Neutrophil (primary cell): ENCODE results near the gene RRP12.

ENCODE experiments used
- H3K27ac ChIP-seq: fragments of 200-600 bp; sonication (generic); 2 replicates; pipeline ENCODE4 v1.5.1; 2016; ENCODE audit warnings: mild to moderate bottlenecking, moderate library complexity
- H3K27me3 ChIP-seq: fragments of 200-600 bp; sonication (generic); 2 replicates; pipeline ENCODE4 v1.6.0; 2016; ENCODE audit warnings: mild to moderate bottlenecking
- H3K36me3 ChIP-seq: fragments of 200-600 bp; sonication (generic); 2 replicates; pipeline ENCODE4 v1.5.1; 2017
- H3K4me1 ChIP-seq, 2 experiments: fragments of 200-600 bp in 1 of 2; sonication (generic) in 1 of 2; 1 replicate in 1 of 2; 2 replicates in 1 of 2; pipeline versions ENCODE4 v1.5.1 to v1.6.1; 2013 to 2016; ENCODE audit warnings: low read depth in 1 of 2, low read length in 1 of 2, mild to moderate bottlenecking in 1 of 2, moderate library complexity in 1 of 2; ENCODE audit not compliant: control insufficient read depth in 1 of 2, insufficient read depth in 1 of 2
- H3K4me3 ChIP-seq, 2 experiments: fragments of 200-600 bp in 1 of 2; sonication (generic) in 1 of 2; 1 replicate in 1 of 2; 2 replicates in 1 of 2; pipeline ENCODE4 v1.5.1; 2013 to 2016; ENCODE audit warnings: low read depth in 1 of 2, low read length in 1 of 2, mild to moderate bottlenecking in 1 of 2, moderate library complexity in 1 of 2
- H3K9me3 ChIP-seq: fragments of 200-600 bp; sonication (generic); 2 replicates; pipeline ENCODE4 v1.5.1; 2016
- TF ChIP-seq, protein P1 (sequence below): fragments of 200-600 bp; sonication (generic); IDR thresholded peaks from 2 replicates; pipeline ENCODE4 v1.5.1; 2016; ENCODE audit warnings: antibody characterized with exemption

Gene RRP12

DNA sequence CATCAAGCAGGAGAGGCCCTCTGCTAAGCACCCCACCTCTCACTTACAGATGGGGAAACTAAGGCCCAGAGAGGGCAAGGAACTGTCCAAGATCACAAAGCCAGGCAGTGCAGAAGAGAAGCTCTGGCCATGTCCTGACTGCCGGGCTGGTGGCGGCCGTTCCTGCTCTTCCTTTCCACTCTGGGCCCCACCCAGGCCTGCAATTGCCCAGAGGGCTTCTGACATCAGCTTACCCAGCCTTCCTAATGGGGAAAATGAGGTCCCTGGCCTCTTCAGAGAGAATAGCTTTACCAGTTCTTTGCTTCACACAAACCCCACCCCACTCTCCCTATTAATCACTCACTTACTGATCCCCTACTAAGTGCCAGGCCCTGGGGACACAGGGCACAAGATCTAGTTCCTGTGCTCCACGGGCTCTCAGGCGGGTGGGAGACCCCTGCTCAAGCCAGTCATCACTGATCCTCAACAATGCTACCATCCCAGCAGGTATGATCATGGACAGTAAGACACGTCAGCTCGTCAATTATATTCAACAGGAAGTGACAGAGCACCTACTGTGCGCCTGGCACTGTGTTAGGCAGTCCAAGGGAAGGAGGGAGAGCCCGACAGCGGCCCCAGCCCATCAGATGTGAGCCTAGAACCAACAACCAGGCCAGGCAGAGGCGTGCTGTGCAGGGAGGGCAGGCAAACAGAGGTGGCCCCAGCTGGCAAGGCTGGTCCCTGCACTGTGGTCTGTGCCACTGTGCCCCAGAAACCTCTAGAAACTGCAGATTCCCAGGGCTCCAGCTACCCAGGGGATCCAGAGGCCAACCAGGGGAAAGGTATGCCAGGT, 40.2 kb downstream of the RRP12 start:
- no peaks in the 10 kb centered on the region for H3K27me3 ChIP-seq
- TF ChIP-seq, protein P1, sequence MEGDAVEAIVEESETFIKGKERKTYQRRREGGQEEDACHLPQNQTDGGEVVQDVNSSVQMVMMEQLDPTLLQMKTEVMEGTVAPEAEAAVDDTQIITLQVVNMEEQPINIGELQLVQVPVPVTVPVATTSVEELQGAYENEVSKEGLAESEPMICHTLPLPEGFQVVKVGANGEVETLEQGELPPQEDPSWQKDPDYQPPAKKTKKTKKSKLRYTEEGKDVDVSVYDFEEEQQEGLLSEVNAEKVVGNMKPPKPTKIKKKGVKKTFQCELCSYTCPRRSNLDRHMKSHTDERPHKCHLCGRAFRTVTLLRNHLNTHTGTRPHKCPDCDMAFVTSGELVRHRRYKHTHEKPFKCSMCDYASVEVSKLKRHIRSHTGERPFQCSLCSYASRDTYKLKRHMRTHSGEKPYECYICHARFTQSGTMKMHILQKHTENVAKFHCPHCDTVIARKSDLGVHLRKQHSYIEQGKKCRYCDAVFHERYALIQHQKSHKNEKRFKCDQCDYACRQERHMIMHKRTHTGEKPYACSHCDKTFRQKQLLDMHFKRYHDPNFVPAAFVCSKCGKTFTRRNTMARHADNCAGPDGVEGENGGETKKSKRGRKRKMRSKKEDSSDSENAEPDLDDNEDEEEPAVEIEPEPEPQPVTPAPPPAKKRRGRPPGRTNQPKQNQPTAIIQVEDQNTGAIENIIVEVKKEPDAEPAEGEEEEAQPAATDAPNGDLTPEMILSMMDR: no peak
- peaks cover 97 to 100% of the 10 kb centered on the region in 2 experiments for H3K4me1 ChIP-seq
- H3K27ac ChIP-seq: peak overlapping the region; percentile 100
- H3K36me3 ChIP-seq: peaks cover 57% of the 10 kb centered on the region
- H3K9me3 ChIP-seq: no peaks in the 10 kb centered on the region
- H3K4me3 ChIP-seq: no peak overlapping the region

DNA sequence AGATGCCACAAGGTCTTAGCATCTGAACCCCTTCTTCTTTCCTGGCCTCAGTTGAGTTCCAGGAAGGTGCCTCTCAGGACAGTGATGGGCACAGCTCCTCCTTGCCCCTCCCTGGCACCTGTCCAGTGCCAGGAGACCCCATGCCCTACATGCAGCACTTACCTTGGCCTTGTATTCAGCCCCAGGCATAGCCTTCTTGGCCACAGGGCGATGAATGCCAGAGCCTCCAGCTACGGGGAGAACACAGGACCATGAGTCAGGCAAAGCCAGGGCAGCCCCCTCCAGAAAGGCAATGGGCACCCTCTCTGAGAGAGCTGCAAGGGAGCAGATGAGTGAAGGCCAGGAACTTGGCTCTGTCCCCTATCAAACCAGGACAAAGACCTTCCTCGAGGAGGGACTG, 42.4 kb downstream of the RRP12 start:
- Histone ChIP-seq H3K9me3 (no peaks in the 10 kb centered on the region), H3K4me1 (peaks cover 99 to 100% of the 10 kb centered on the region in 2 experiments), H3K4me3 (no peak overlapping the region), H3K27me3 (no peaks in the 10 kb centered on the region), H3K27ac (peak overlapping the region; percentile 100), H3K36me3 (peaks cover 49% of the 10 kb centered on the region)
- TF ChIP-seq, protein P1: no peak

DNA sequence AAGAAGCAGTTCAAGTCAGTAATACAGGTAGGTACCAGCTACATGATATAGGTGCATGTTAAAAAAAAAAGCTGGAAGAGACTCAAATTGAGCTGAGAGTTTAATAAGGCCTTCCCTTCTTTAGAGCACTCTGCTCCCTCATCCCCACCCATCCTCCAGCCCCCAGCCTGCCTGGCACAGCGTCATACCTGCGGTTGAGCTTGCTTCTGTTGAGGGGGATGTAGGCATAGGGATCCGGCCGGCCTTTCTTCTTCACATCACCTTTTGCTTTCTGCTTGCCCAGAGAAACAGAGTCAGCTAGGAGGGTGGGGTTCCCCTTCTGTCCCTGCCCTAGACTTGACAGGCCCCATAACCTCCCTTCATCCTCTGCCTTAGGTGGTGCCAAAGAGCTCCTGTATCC, 42.8 kb downstream of the RRP12 start:
- Histone ChIP-seq H3K9me3 (no peaks in the 10 kb centered on the region), H3K27ac (peak overlapping the region; percentile 100), H3K4me1 (peaks cover 99 to 100% of the 10 kb centered on the region in 2 experiments), H3K27me3 (no peaks in the 10 kb centered on the region), H3K36me3 (peaks cover 44% of the 10 kb centered on the region), H3K4me3 (no peak overlapping the region)
- TF ChIP-seq, protein P1: no peak

DNA sequence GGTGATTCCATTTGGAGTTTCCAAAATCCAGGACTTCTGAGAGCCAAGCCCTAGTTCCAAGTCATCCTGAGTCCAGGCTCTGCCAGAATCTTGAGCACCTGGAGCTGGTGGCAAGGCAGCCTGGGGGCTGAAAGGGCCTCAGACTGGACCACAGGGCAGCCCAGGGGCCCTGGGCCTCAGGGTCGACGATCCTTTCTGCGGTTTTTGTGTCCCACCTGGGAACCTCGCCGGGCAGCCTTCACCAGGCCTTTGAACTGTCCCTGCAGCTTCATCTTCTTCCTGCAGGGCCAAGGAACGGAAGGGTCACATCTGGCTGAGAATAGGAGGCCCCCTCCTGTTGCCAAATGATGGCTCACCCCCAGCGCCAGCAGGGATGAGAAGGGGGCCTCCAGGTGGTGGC, 44.2 kb downstream of the RRP12 start:
- no peaks in the 10 kb centered on the region for H3K9me3 ChIP-seq
- H3K27ac ChIP-seq: peak overlapping the region; percentile 100
- peaks cover 40% of the 10 kb centered on the region for H3K36me3 ChIP-seq
- no peaks in the 10 kb centered on the region for H3K27me3 ChIP-seq
- TF ChIP-seq, protein P1: no peak
- peak overlapping the region in 1 of 2 experiments; percentile 48 for H3K4me3 ChIP-seq
- peaks cover 99 to 100% of the 10 kb centered on the region in 2 experiments for H3K4me1 ChIP-seq

DNA sequence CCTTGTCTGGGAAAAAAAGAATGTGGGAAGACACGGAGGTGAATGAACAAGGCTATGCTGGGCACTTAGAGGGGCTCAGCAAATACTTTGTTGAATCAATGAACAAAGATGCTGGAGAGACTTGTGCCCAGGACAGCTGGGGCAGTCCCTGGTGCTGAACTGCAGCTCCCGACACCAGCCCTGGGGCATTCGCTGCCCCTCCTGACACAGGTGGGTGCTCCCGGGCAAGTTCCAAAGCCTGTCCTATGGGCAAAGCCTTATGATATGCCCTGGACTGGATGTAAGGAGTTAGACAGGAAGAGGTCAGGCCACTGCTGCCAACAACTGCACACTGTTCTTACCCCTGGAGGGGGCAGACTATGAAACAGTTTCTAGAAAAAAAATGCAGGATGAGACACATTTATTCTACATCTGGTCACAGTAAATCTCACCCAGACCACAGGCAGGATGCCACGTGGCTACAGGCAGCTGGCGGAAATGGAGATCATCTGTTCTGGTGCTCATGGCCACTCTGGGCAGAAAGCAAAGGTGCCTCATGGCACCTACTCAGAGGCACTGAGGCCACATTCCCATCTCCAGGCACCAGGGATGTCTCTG, 44.7 kb downstream of the RRP12 start:
- TF ChIP-seq, protein P1: no peak
- peaks cover 99 to 100% of the 10 kb centered on the region in 2 experiments for H3K4me1 ChIP-seq
- no peaks in the 10 kb centered on the region for H3K27me3 ChIP-seq
- H3K9me3 ChIP-seq: no peaks in the 10 kb centered on the region
- H3K4me3 ChIP-seq: peak overlapping the region in 1 of 2 experiments; percentile 48
- peak overlapping the region; percentile 100 for H3K27ac ChIP-seq
- peaks cover 40% of the 10 kb centered on the region for H3K36me3 ChIP-seq
